Gastroesophageal sphincter (tissue), 3 donors: ENCODE measurements around the gene ST3GAL2.

Experiments
- CTCF ChIP-seq, 4 experiments: fragments of 200-600 bp in 2 of 4; fragments of 450-650 bp in 2 of 4; sonication (generic) in 1 of 4; IDR thresholded peaks; one replicate each; pipeline ENCODE4 v1.5.1; 2017 to 2019; ENCODE audit warnings: antibody characterized with exemption in 4 of 4, mild to moderate bottlenecking in 2 of 4, moderate library complexity in 2 of 4
- POLR2A ChIP-seq, 2 donors: fragments of 450-650 bp; IDR thresholded peaks; one replicate each; pipeline ENCODE4 v1.6.1; 2017; ENCODE audit warnings: antibody characterized with exemption in 2 of 2, mild to moderate bottlenecking in 2 of 2, moderate library complexity in 1 of 2

- no peak for TF ChIP-seq CTCF (IDR thresholded peaks at IDR 0.05)
- TF ChIP-seq POLR2A (IDR thresholded peaks at IDR 0.05) = no peak
Observed at GRCh38 chr16:70474320-70475053, 35.6 kb upstream of the ST3GAL2 start.
